AG04449 (cell line): ENCODE results near the gene ASTN2.

Source experiments
- CTCF ChIA-PET: fragments of 350-600 bp; formaldehyde crosslinking; extraction: SDS; loops from one replicate; lab custom pipeline; 2021; ENCODE audit warnings: antibody characterized with exemption; lab: Yijun Ruan, JAX
- POLR2A ChIA-PET: fragments of 400-600, 350-600 bp; formaldehyde crosslinking; extraction: SDS; loops from one replicate; lab custom pipeline; 2020; ENCODE audit warnings: antibody characterized with exemption, inconsistent platforms; lab: Yijun Ruan, JAX
- DNase-seq: peaks from one replicate; pipeline ENCODE4 v3.0.0-alpha.2; 2010; ENCODE audit warnings: low read depth, low spot score
- H3K4me3 ChIP-seq: 2 replicates; pipeline ENCODE4 v1.5.1; 2011; ENCODE audit warnings: low read depth, mild to moderate bottlenecking, control low read depth, low read length
- CTCF ChIP-seq: IDR thresholded peaks from one replicate; pipeline ENCODE4 v1.5.1; 2011; ENCODE audit warnings: mild to moderate bottlenecking, moderate library complexity, low read length, control low read depth, inconsistent platforms; ENCODE audit not compliant: insufficient read depth; ENCODE audit errors: missing control alignments

ASTN2 gene

DNA sequence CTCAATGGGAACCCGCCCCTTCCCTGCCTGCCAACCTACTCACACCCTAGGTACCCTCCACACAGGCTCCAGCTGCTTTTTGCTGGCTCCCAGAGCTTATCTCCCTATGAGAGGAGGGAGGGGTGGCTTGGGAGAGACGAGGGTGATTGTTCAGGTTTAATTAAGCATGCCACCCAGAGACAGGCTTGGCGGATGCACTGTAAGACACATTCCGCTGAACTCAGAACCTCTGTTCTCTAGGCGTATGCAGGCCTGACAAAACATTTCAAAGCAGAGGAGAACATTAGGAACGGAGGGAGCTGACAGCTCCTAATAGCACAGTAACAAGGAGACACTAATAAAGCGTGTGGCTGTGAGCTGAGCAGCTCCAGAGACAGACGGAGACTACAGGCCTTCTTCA, 647.6 kb downstream of the ASTN2 start:
- DNase-seq, result no peak
- H3K4me3 ChIP-seq, result no peak overlapping the region
- ChIA-PET POLR2A (no interaction called here), CTCF (interaction anchor here (0.8 kb wide), 1 partner anchor 93 kb away, joined by 3 read pairs; no protein-coding TSS in a partner anchor)
- no peak for TF ChIP-seq CTCF

GRCh38 chr9:116765011-116765410, 649.8 kb downstream of the ASTN2 start:
- DNase-seq, result no peak
- no peak overlapping the region for H3K4me3 ChIP-seq
- CTCF ChIA-PET, result no interaction called here
- no peak for TF ChIP-seq CTCF
- POLR2A ChIA-PET, result no interaction called here

DNA sequence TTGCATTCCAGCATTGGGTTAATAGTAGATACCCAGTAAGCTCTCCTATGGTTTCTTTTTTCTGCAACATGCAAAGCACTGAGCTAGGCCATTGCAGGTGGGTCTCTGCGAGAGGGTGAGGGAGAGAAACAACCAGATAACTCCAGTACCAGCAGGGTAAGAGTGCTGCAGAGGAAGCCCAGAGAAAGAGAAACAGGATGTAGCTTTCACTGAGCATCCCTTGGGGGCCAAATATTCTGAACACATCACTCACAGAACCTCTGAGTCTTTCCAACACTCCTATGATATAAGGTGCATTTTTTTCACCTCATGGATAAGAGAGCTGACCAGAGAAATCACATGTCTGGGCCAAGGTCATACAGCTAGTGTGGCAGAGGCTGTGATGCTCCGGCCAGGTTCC, 651.1 kb downstream of the ASTN2 start:
- TF ChIP-seq CTCF, result no peak
- no peak overlapping the region for H3K4me3 ChIP-seq
- ChIA-PET CTCF (no interaction called here), POLR2A (no interaction called here)
- no peak for DNase-seq

DNA sequence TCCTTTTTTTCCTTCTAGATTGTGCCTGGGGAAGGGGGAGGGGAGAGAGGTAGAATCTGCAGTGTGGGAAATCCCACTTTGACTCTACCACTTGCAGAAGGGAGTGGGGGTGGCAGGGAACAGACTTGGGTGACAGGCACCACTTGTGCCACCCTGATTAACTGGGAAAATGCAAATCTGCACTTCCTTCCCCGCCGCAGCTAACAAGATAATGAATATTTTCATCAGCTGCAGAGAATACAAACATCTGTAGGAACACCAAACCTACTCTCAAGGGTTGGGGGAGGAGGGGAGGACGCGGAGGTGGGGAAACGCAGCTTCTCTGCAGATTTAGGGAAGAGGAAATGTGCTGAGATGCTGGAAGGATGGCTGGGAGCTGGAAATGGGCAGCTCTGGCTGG, 654.2 kb downstream of the ASTN2 start:
- ChIA-PET POLR2A (no interaction called here), CTCF (no interaction called here)
- no peak for TF ChIP-seq CTCF
- no peak overlapping the region for H3K4me3 ChIP-seq
- DNase-seq, result no peak

- no peak overlapping the region for H3K4me3 ChIP-seq
- ChIA-PET POLR2A (no interaction called here), CTCF (no interaction called here)
- DNase-seq, result no peak
- TF ChIP-seq CTCF, result no peak
These were observed 657.8 kb downstream of the ASTN2 start for GRCh38 chr9:116757030-116757429.

- ChIA-PET CTCF (interaction anchor here (1.1 to 1.8 kb wide), 2 partner anchors 17 to 107 kb away, joined by 5 to 7 read pairs; no protein-coding TSS in a partner anchor), POLR2A (no interaction called here)
- TF ChIP-seq CTCF, result no peak
- no peak overlapping the region for H3K4me3 ChIP-seq
- DNase-seq, result no peak
These were observed 661.5 kb downstream of the ASTN2 start for GRCh38 chr9:116753389-116753788.
